ENCODE measurements around the gene GATAD2A.

GATAD2A gene

DNA sequence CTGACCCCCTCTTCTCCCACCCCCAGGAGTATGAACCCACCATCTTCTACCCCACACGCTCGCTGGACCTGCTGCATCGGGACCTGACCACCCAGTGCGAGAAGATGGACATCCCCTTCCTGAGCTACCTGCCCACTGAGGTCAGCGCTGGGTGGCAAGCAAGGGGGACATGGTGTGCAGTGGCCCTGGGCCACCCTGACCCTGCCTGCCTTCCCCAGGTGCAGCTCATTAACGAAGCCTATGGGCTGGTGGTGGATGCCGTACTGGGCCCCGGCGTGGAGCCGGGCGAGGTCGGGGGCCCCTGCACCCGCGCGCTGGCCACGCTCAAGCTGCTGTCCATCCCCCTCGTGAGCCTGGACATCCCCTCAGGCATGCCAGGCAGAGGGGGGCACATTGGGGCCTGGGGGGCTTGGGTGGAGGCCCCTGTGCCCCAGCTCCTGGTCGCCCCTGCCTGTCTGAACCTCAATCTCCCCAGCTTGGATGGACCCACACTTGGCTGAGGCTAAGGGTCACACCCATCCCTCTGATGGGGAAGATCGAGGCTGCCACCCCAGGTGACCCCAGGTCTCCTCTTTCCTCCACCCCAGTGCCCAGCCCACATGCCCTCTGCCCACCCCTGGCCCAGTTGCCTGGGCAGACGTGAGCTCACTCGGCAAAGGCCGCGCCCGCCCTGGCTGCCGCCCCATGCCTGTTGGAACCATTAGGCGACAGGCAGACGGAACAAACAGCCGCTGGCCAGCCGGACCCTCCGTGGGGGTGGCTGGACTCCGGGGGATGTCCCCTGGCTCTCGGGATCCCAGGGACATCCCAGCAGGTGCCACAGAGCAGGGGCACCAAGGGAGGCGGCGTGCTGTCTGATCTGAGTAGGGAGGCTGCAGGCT, 130.1 kb downstream of the GATAD2A start:
- no peak overlapping the region for H3K4me3 ChIP-seq (ENCODE audit: low read depth, low read length)
- TF ChIP-seq, protein P1, sequence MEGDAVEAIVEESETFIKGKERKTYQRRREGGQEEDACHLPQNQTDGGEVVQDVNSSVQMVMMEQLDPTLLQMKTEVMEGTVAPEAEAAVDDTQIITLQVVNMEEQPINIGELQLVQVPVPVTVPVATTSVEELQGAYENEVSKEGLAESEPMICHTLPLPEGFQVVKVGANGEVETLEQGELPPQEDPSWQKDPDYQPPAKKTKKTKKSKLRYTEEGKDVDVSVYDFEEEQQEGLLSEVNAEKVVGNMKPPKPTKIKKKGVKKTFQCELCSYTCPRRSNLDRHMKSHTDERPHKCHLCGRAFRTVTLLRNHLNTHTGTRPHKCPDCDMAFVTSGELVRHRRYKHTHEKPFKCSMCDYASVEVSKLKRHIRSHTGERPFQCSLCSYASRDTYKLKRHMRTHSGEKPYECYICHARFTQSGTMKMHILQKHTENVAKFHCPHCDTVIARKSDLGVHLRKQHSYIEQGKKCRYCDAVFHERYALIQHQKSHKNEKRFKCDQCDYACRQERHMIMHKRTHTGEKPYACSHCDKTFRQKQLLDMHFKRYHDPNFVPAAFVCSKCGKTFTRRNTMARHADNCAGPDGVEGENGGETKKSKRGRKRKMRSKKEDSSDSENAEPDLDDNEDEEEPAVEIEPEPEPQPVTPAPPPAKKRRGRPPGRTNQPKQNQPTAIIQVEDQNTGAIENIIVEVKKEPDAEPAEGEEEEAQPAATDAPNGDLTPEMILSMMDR (IDR thresholded peaks at IDR 0.05; ENCODE audit: low read depth, low read length), result no peak

DNA sequence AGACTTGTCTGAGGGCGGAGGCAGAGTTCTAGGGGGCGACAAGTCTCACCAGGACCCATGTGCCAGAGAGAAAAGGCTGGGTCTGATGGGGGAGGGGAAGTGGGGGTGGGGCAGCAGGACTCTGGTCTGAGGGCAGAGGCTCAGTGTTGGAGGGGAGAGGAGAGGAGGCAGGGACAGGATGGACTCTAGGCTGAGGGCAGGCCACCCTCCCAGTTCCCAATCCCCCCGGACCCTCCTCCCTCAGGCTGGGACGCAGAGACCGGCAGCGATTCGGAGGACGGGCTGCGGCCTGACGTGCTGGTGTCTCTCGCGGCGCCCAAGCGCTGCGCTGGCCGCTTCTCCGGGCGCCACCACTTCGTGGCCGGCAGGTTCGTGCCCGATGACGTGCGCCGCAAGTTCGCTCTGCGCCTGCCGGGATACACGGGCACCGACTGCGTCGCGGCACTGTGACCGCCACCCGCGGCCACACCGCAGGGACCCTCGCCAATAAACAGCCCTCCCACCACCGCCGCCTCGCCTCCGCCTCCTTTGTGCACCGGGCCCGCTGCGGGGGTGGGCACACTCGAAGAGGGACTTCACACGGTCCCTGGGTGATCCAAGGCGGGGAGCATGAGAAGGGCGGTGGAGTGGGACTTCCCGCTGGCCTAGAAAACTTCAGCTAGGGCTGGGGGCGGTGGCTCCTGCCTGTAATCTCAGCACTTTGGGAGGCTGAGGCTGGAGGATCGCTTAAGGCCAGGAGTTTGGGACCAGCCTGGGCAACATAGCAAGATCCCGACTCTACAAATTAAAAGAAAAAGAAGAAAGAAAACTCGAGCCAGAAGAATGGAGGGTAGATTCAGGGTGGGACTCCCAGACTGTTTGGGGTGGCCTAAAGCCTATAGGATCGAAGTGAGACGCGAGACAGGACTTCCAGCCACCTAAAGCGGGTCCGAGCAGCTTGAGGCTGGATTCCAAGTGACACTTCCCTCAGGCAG, 131.9 kb downstream of the GATAD2A start:
- H3K4me3 ChIP-seq (ENCODE audit: low read depth, low read length), result no peak overlapping the region
- TF ChIP-seq, protein P1 (IDR thresholded peaks at IDR 0.05; ENCODE audit: low read depth, low read length), result no peak

DNA sequence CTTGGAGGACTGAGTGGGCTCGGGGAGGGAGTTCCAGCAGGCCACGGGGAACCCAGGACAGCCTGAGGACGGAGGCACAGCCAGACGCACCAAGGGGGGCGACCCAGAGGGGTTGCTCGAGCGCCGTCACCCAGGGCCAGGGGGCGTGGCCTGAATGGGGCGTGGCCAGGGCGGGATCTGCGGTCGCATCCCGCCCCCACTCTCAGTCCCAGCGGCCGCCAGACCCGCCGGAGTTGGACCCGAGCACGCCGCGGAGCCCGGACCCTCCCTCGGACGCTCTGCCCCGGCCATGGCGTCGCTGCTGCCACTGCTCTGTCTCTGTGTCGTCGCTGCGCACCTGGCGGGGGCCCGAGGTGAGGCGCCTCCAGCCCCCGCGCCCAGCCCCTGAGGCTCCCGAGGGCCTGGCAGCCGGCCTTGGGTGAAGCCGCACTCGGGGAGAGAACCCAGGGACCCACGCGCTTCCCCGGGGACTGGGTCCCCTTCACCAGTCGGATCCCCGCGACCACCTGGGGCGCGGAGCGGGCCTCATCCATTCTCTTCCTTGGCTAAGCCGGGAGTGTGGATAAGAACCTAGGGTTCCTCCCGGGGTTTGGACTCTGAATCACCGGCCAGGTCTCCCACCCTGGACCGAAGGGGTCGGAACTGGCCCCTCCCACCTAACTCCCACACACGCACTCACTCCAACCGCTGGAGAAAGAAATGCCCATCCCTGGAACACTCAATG, 132.7 kb downstream of the GATAD2A start, which contains the start of gene CILP2:
CILP2 (plus strand) TSS at position 205 of the 724 bp plus-strand sequence; CDS start at position 290, 85 bp downstream.
- no peak within 1 kb of the TSS for H3K4me3 ChIP-seq (ENCODE audit: low read depth, low read length)
- TF ChIP-seq, protein P1 (IDR thresholded peaks at IDR 0.05; ENCODE audit: low read depth, low read length), result no peak

DNA sequence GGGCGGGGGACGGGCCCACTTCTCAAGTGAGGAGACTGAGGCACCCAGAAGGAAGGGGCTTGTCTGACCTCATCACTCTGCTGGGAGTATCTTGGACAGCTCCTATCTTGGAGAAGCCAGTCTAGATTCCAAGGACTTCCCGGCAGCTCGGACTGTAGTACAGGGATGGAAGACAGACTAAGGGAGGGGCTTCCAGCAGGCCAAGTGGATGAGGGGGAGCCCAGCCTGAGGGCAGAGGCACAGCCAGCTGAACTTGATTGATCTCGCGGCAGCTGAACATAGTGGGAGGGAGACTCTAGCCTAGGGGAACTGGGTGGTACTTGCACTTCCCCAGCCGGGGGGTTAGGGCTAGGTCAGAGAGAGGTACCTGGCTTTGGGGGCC, 133.3 kb downstream of the GATAD2A start:
- TF ChIP-seq, protein P1 (IDR thresholded peaks at IDR 0.05; ENCODE audit: low read depth, low read length), result no peak
- H3K4me3 ChIP-seq (ENCODE audit: low read depth, low read length), result no peak overlapping the region

DNA sequence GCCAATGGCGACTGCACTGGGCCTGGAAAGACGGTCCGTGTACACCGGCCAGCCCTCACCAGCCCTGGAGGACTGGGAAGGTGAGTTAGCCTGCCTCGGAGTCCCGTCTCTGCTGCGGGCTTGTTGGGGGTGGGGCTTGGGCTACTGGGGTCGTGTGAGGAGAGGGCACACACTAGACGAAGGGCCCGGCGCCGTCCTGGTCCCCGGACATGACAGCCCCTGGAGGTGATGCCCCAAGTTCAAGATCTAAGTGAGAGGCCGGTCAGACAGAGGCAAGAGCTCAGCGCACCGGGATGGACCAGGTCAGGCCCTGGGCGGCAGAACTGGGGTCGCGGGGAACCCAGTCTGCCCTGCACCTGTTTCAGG, 134.2 kb downstream of the GATAD2A start:
- TF ChIP-seq, protein P1 (IDR thresholded peaks at IDR 0.05; ENCODE audit: low read depth, low read length), result no peak
- H3K4me3 ChIP-seq (ENCODE audit: low read depth, low read length), result no peak overlapping the region

DNA sequence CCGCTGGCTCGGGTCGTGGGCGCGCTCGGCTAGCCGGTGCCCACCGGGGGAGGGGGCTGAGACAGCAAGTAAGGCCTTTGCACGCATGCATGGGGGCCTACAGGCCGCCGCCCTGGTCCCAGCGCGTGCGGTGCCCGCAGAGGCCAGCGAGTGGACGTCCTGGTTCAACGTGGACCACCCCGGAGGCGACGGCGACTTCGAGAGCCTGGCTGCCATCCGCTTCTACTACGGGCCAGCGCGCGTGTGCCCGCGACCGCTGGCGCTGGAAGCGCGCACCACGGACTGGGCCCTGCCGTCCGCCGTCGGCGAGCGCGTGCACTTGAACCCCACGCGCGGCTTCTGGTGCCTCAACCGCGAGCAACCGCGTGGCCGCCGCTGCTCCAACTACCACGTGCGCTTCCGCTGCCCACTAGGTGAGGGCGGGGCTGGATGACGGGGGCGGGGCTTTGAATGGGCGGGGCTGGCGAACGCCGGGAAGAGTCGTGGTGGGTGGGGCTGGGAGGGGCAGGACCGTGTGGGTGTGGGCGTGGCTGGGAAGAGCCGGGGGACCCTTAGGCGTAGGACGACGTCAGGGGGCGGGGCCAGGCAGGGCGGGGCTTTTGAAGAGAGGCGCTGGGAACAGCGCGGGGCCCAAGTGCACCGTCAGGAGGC, 134.7 kb downstream of the GATAD2A start:
- TF ChIP-seq, protein P1 (IDR thresholded peaks at IDR 0.05; ENCODE audit: low read depth, low read length), result no peak
- H3K4me3 ChIP-seq (ENCODE audit: low read depth, low read length), result no peak overlapping the region
